Measurements from ENCODE around the gene RXFP1. TPM values are rescaled to one million over a fixed set of nuclear protein-coding genes. Genes with fewer than 3 reads are reported as not detected.

Gene RXFP1
- total and polyA plus RNA-seq, 4 donors: 0.24 to 1.5 (median 0.80) TPM

GRCh38 chr4:158534727-158535126 is 13.0 kb downstream of the RXFP1 start:
- H3K36me3 ChIP-seq (ENCODE audit: control insufficient read depth in 4 of 4, insufficient read depth in 3 of 4, low read depth in 1 of 4, low read length in 3 of 4): no peaks in the 10 kb centered on the region
- no peaks in the 10 kb centered on the region for H3K27me3 ChIP-seq (ENCODE audit: control insufficient read depth in 4 of 4, insufficient read depth in 4 of 4, low read length in 3 of 4)
- H3K4me1 ChIP-seq (ENCODE audit: control insufficient read depth in 4 of 4, insufficient read depth in 4 of 4, low read length in 3 of 4): no peaks in the 10 kb centered on the region
- 76% methylated on average over 3 of the region's 3 CpGs for WGBS
- TF ChIP-seq, protein P1, sequence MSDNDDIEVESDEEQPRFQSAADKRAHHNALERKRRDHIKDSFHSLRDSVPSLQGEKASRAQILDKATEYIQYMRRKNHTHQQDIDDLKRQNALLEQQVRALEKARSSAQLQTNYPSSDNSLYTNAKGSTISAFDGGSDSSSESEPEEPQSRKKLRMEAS (IDR thresholded peaks at IDR 0.05): no peak
- no peak for TF ChIP-seq HNF4G (IDR thresholded peaks at IDR 0.05)
- TF ChIP-seq HNF4A (conservative IDR thresholded peaks at IDR 0.05): no peak
- TF ChIP-seq RXRA (IDR thresholded peaks at IDR 0.05): no peak
- TF ChIP-seq, protein P2, sequence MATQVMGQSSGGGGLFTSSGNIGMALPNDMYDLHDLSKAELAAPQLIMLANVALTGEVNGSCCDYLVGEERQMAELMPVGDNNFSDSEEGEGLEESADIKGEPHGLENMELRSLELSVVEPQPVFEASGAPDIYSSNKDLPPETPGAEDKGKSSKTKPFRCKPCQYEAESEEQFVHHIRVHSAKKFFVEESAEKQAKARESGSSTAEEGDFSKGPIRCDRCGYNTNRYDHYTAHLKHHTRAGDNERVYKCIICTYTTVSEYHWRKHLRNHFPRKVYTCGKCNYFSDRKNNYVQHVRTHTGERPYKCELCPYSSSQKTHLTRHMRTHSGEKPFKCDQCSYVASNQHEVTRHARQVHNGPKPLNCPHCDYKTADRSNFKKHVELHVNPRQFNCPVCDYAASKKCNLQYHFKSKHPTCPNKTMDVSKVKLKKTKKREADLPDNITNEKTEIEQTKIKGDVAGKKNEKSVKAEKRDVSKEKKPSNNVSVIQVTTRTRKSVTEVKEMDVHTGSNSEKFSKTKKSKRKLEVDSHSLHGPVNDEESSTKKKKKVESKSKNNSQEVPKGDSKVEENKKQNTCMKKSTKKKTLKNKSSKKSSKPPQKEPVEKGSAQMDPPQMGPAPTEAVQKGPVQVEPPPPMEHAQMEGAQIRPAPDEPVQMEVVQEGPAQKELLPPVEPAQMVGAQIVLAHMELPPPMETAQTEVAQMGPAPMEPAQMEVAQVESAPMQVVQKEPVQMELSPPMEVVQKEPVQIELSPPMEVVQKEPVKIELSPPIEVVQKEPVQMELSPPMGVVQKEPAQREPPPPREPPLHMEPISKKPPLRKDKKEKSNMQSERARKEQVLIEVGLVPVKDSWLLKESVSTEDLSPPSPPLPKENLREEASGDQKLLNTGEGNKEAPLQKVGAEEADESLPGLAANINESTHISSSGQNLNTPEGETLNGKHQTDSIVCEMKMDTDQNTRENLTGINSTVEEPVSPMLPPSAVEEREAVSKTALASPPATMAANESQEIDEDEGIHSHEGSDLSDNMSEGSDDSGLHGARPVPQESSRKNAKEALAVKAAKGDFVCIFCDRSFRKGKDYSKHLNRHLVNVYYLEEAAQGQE (IDR thresholded peaks at IDR 0.05): no peak
- TF ChIP-seq, protein P3, sequence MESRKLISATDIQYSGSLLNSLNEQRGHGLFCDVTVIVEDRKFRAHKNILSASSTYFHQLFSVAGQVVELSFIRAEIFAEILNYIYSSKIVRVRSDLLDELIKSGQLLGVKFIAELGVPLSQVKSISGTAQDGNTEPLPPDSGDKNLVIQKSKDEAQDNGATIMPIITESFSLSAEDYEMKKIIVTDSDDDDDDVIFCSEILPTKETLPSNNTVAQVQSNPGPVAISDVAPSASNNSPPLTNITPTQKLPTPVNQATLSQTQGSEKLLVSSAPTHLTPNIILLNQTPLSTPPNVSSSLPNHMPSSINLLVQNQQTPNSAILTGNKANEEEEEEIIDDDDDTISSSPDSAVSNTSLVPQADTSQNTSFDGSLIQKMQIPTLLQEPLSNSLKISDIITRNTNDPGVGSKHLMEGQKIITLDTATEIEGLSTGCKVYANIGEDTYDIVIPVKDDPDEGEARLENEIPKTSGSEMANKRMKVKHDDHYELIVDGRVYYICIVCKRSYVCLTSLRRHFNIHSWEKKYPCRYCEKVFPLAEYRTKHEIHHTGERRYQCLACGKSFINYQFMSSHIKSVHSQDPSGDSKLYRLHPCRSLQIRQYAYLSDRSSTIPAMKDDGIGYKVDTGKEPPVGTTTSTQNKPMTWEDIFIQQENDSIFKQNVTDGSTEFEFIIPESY (IDR thresholded peaks at IDR 0.05): no peak
- no peak for TF ChIP-seq GABPA (IDR thresholded peaks at IDR 0.05 in 1 of 2, conservative IDR thresholded peaks at IDR 0.05 in 1 of 2)
- no peak for TF ChIP-seq FOXA1 (IDR thresholded peaks at IDR 0.05)
- TF ChIP-seq EGR1 (IDR thresholded peaks at IDR 0.05; ENCODE audit: low read depth in 2 of 2): no peak
- no peak for TF ChIP-seq RAD21 (IDR thresholded peaks at IDR 0.05)
- no peak for TF ChIP-seq JUND (IDR thresholded peaks at IDR 0.05)
- no peak for TF ChIP-seq SP1 (IDR thresholded peaks at IDR 0.05)
- no peak for TF ChIP-seq ATF3 (IDR thresholded peaks at IDR 0.05)
- H3K27ac ChIP-seq (ENCODE audit: low read depth in 1 of 2, low read length in 2 of 2): no peak overlapping the region
- DNase-seq (ENCODE audit: low spot score): no peak
- no peak overlapping the region for H3K9ac ChIP-seq (ENCODE audit: low read depth in 1 of 2, low read length in 2 of 2)
- H3K4me3 ChIP-seq (ENCODE audit: low read depth in 1 of 3, low read length in 3 of 3): no peak overlapping the region
- H3K9me3 ChIP-seq (ENCODE audit: control insufficient read depth in 4 of 4, low read length in 3 of 4): no peaks in the 10 kb centered on the region

GRCh38 chr4:158535130-158535614 is 13.5 kb downstream of the RXFP1 start:
- H3K27me3 ChIP-seq (ENCODE audit: control insufficient read depth in 4 of 4, insufficient read depth in 4 of 4, low read length in 3 of 4): no peaks in the 10 kb centered on the region
- TF ChIP-seq, protein P4, sequence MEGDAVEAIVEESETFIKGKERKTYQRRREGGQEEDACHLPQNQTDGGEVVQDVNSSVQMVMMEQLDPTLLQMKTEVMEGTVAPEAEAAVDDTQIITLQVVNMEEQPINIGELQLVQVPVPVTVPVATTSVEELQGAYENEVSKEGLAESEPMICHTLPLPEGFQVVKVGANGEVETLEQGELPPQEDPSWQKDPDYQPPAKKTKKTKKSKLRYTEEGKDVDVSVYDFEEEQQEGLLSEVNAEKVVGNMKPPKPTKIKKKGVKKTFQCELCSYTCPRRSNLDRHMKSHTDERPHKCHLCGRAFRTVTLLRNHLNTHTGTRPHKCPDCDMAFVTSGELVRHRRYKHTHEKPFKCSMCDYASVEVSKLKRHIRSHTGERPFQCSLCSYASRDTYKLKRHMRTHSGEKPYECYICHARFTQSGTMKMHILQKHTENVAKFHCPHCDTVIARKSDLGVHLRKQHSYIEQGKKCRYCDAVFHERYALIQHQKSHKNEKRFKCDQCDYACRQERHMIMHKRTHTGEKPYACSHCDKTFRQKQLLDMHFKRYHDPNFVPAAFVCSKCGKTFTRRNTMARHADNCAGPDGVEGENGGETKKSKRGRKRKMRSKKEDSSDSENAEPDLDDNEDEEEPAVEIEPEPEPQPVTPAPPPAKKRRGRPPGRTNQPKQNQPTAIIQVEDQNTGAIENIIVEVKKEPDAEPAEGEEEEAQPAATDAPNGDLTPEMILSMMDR (IDR thresholded peaks at IDR 0.05; ENCODE audit: low read depth, low read length, missing input control): no peak
- peak; percentile 16 for TF ChIP-seq SP1 (IDR thresholded peaks at IDR 0.05)
- no peak overlapping the region for H3K9ac ChIP-seq (ENCODE audit: low read depth in 1 of 2, low read length in 2 of 2)
- no peak for DNase-seq (ENCODE audit: low spot score)
- H3K36me3 ChIP-seq (ENCODE audit: control insufficient read depth in 4 of 4, insufficient read depth in 3 of 4, low read depth in 1 of 4, low read length in 3 of 4): no peaks in the 10 kb centered on the region
- no peaks in the 10 kb centered on the region for H3K9me3 ChIP-seq (ENCODE audit: control insufficient read depth in 4 of 4, low read length in 3 of 4)
- no peak overlapping the region for H3K27ac ChIP-seq (ENCODE audit: low read depth in 1 of 2, low read length in 2 of 2)
- no peak overlapping the region for H3K4me3 ChIP-seq (ENCODE audit: low read depth in 1 of 3, low read length in 3 of 3)
- 77% methylated on average over 4 of the region's 4 CpGs for WGBS
- H3K4me1 ChIP-seq (ENCODE audit: control insufficient read depth in 4 of 4, insufficient read depth in 4 of 4, low read length in 3 of 4): no peaks in the 10 kb centered on the region

All from liver (tissue), 9 donors.